ENCODE data around the gene ADTRP.

Gene ADTRP

GRCh38 chr6:11766043-11766442, 12.6 kb downstream of the ADTRP start:
- H3K4me3 ChIP-seq (ENCODE audit: low read depth, low read length): no peak overlapping the region
- no peak for TF ChIP-seq CTCF (IDR thresholded peaks at IDR 0.05; ENCODE audit: control insufficient read depth, extremely low read depth, insufficient read depth)
- DNase-seq (ENCODE audit: low read depth): no peak

DNA sequence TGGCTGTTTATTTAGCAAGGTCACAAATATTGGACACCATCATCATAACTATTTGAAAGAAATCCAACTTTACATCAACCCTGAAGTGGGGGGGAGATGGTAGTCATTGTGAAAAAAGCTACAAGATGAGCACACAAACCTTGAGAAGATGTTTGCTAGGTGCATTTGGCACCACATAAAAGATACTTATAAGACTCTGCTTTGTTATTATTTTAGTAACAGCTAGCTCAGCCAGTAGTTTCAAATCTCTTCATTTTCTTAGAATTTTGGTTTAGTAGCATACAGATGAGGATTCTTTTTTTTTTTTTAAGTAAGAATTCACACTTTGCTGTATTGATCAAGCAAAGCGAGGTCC, 14.4 kb downstream of the ADTRP start:
- no peak for TF ChIP-seq CTCF (IDR thresholded peaks at IDR 0.05; ENCODE audit: control insufficient read depth, extremely low read depth, insufficient read depth)
- no peak overlapping the region for H3K4me3 ChIP-seq (ENCODE audit: low read depth, low read length)
- DNase-seq (ENCODE audit: low read depth): no peak

DNA sequence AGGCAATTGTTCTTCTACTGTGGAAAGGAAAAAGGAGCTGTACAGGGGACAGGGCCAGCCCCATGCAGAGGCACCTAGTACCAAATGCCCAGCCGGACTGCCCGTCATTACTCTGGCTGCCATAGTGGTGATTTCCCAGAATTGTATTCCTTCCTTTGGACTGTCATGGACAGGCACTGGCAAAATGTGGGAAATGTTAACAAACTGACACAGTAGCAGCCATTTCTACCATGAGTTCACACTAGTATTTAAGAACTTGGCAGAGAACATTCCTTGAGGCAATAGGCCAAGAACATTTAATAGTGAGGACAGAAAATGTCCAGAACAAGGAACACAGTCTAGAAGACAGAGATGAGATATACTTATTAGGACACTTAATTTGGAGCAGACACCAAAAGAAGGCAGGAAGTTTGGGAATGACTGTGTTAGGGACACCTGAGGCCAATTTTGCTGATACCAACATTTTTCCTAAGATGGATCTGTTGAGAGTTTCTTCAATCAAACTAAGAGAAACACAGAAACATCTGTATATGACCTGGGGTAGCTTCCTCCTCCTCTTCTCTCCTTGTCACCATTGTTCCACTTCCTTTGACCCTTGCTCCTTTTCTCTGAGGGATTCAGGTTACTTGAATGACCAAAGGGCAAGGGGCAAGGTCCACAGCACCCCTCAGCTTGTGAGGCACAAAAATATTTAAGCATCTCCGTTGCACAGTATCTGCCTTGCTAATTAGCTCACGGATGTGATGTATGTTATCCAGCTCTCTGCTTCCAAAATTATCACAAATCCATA, 14.9 kb downstream of the ADTRP start:
- H3K4me3 ChIP-seq (ENCODE audit: low read depth, low read length): no peak overlapping the region
- no peak for TF ChIP-seq CTCF (IDR thresholded peaks at IDR 0.05; ENCODE audit: control insufficient read depth, extremely low read depth, insufficient read depth)
- peak; percentile 51 for DNase-seq (ENCODE audit: low read depth)

DNA sequence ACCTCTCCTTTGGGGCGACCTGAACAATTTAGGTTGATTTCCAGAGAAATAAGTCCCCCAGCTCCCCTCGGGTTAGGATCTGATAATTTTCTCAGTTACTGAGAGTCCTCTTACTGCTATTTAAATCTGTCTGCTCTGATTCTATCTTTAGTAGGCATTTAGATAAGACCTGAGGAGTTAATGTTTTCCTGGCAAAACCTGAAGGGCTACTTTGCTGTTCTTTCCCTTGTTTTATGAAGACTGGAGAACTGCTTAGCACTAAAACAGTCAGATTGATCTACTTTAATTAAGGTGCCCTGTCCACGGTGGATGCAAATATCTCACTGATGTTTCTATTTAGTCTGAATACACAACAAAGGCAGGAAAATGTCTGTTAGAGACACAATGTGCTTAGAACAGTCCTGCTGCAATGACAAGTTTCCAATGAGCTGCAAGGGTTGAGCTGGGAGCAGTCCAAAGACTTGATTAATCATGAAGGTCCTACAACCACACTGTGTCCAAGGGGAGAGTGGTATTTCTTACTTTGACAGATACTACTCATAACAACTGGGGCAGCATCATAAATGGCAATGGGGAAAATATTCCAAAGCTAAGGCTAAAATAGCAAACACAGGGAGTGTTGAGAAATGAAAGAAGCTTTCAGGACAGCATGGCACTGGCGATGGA, 15.7 kb downstream of the ADTRP start:
- peak; percentile 45 for DNase-seq (ENCODE audit: low read depth)
- no peak overlapping the region for H3K4me3 ChIP-seq (ENCODE audit: low read depth, low read length)
- no peak for TF ChIP-seq CTCF (IDR thresholded peaks at IDR 0.05; ENCODE audit: control insufficient read depth, extremely low read depth, insufficient read depth)

DNA sequence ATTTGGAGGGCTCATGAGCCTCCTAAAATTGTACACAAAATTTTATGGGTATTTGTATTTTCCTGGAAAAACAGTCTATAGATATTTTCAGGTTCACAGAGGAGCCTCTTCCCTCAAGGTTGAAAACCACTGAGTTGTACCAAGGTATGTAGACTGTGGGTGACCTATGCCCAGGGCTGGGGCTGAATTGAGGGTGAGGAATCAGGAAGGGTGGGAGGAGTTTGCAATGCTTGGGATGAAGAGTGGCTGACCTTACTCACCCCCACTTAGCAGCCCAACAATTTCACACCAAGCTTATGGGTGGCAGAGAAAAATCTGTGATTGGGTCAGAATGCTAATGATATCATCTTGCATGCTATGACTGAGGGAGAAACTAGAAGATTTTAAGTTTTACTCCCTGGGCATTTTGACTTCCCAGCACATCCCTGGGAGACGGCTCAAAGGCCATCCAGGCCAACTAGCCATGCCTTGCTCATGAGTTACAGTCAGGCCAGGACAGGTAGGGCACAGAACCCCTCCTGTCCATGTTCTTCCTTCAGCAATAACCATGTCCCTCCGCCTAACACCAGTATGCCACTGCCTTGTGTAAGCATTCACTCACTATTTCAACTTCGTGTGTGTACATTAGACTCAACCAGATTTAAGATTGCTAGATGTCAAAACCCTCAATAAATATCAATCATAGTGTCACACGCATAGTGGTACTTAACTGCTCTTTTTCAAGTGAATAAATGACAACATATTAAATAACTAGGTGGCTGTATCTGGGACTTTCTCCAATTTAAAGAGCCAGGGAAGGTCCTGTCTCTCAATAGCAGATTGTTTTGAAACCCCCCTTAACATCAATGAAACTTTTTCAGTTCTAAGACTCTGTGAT, 16.6 kb downstream of the ADTRP start:
- TF ChIP-seq CTCF (IDR thresholded peaks at IDR 0.05; ENCODE audit: control insufficient read depth, extremely low read depth, insufficient read depth): no peak
- no peak overlapping the region for H3K4me3 ChIP-seq (ENCODE audit: low read depth, low read length)
- no peak for DNase-seq (ENCODE audit: low read depth)

- no peak for TF ChIP-seq CTCF (IDR thresholded peaks at IDR 0.05; ENCODE audit: control insufficient read depth, extremely low read depth, insufficient read depth)
- DNase-seq (ENCODE audit: low read depth): no peak
- no peak overlapping the region for H3K4me3 ChIP-seq (ENCODE audit: low read depth, low read length)
Measured at GRCh38 chr6:11760015-11760473, 18.6 kb downstream of the ADTRP start.
